HG03039 (cell line): ENCODE results near the gene WDR90.

Experiments
- ATAC-seq: cut with Tn5 transposase; IDR thresholded peaks from one replicate; pipeline ENCODE4 v1.9.1; 2021; ENCODE audit warnings: mild to moderate bottlenecking, moderate library complexity; ENCODE audit not compliant: unreplicated experiment

WDR90 gene

DNA sequence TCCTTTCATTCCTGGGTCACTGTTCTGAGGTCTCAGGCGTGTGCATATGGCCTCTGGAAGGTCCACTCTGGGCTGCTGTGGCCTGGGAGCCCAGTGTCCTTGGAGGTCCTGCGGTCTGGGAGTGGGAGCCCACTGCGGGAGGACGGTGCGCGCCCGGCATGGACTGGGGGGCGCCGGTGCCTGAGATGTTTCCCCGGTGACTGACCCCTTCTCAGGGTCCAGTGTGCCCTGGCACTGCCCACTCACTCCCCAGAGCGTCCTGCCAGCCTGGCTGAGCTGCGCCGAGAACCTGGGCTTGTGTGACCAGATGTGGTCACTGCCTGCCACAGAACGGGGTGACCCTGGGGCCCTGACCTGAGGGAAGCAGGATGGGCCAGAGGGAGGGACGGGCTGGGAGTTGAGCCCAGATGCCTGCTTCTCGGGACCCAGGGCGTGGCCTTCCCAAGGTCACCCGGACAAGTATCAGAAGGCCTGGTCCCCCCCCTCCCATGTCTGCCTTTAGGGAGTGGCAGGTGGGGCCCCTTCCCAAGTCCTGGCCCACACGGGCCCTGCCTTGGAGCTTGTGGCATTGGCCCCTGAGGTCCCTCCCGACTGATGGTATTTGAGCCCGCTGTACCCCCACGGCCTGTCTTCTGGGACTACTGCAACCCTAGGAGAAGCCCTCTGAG lies 25.2 kb downstream of the WDR90 start:
- no peak for ATAC-seq

GRCh38 chr16:674968-675883 lies 26.1 kb downstream of the WDR90 start, which contains the start of gene RHBDL1:
Gene RHBDL1, plus strand, starts transcription at chr16:675671. Its CDS starts 120 bp downstream, at chr16:675791.
- ATAC-seq: no peak

DNA sequence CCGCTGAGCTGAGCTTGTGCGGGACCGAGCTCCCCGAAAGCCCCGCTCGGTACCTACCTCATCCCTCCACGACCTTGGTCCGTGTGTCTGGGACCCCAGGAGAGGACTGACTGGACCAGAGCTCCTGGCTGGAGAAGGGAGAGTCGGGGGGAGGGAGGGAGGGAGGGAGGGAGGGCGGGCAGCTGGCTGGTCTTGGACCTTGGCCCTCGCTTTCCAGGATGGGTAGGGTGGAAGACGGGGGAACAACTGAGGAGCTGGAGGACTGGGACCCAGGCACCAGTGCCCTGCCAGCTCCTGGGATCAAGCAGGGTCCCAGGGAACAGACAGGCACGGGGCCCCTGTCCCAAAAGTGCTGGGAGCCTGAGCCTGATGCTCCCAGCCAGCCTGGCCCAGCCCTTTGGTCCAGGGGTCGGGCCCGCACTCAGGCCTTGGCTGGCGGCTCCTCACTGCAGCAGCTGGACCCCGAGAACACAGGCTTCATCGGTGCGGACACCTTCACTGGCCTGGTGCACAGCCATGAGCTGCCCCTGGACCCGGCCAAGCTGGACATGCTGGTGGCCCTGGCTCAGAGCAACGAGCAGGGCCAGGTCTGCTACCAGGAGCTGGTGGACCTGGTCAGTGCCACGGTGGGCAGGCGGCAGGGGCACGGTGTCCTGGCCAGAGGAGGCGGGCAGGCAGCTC lies 26.9 kb downstream of the WDR90 start:
- ATAC-seq: no peak

GRCh38 chr16:676565-676902 lies 27.4 kb downstream of the WDR90 start:
- no peak for ATAC-seq

GRCh38 chr16:676913-677312 lies 27.7 kb downstream of the WDR90 start:
- no peak for ATAC-seq

- ATAC-seq: no peak
Observed at GRCh38 chr16:677316-678190, 28.4 kb downstream of the WDR90 start.

DNA sequence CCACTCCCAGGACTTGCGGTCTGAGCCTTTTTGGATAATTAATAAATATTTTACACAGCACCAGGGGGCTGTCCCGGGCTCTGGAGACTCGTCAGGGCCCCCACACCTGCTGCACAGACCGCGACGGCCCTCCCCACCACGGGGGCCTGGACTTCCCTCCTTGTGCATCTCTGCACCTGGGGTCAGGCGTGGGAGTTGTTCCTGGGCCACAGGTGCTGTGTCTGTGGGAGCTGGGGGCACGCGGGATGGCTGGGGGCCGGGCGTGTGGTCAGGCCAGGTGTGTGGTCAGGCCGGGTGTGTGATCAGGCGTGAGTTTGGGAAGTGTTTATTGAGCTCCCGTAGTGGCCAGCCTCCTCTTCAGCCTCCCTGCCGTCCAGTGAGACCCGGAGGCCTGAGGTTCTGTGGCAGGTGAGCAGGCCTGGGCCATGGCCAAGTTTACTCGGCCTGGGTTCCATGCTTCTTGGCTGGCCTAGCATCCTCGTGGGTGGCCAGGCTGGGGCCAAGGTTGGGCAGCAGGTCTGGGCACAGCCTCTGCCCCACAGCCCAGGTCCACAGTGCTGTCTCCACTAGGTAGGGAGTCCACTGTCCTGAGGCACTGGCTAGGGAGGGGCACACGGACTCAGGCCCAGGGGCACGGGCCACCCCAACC lies 29.2 kb downstream of the WDR90 start:
- ATAC-seq: no peak

GRCh38 chr16:678858-679813 lies 30.0 kb downstream of the WDR90 start:
- no peak for ATAC-seq

GRCh38 chr16:679814-680624 lies 30.9 kb downstream of the WDR90 start, which contains the start of gene STUB1:
Gene STUB1, plus strand, starts transcription at chr16:680410. Its CDS starts 116 bp downstream, at chr16:680526.
- ATAC-seq: peak; percentile 33

DNA sequence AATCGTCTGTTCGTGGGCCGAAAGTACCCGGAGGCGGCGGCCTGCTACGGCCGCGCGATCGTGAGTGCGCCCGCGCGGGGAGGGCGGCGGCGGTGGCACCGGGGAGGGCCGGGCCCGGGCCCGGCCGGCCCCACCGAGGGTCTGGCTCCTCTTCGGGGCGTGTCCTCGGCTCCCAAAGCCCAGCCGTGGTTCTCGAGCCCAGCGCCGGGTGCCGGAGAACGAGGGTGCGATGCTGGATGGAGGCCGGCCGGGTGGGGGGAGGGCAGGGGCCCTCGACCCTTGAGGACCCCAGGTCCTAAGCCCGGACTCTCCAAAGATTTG lies 31.4 kb downstream of the WDR90 start:
- no peak for ATAC-seq

- ATAC-seq: no peak
Observed at GRCh38 chr16:680967-681745, 32.0 kb downstream of the WDR90 start.

GRCh38 chr16:681746-682427 lies 32.7 kb downstream of the WDR90 start:
- no peak for ATAC-seq

DNA sequence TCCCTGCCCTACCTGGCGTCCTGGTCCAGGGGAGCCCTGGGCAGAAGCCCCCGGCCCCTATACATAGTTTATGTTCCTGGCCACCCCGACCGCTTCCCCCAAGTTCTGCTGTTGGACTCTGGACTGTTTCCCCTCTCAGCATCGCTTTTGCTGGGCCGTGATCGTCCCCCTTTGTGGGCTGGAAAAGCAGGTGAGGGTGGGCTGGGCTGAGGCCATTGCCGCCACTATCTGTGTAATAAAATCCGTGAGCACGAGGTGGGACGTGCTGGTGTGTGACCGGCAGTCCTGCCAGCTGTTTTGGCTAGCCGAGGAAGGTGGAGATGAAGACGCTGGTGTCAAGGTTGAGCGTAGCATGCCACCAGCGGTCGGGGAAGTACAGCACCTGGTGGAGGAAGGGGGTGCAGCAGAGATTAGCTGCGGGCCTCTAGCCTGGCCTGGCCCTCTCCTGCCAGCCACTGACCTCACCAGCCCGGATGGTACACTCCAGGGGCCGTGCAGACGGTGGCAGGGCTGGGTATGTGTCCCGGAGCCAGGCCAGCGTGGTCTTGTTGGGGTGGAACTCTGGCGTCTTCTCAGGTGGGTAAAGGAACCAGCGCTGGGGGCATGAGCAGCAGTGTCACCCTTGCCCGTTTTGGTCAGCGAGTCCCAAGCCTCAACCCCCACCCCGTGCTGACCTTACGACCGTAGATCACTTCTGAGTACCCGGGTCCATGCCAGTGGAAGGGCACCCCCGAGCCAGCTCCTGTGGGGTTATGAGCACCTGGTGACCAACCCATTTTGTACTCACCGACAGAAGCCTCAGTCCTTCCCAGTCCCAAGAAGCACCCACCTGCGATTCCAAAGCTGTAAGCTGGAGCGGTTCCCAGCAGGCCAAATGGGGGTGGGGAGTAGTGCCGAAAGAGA lies 33.6 kb downstream of the WDR90 start:
- no peak for ATAC-seq

DNA sequence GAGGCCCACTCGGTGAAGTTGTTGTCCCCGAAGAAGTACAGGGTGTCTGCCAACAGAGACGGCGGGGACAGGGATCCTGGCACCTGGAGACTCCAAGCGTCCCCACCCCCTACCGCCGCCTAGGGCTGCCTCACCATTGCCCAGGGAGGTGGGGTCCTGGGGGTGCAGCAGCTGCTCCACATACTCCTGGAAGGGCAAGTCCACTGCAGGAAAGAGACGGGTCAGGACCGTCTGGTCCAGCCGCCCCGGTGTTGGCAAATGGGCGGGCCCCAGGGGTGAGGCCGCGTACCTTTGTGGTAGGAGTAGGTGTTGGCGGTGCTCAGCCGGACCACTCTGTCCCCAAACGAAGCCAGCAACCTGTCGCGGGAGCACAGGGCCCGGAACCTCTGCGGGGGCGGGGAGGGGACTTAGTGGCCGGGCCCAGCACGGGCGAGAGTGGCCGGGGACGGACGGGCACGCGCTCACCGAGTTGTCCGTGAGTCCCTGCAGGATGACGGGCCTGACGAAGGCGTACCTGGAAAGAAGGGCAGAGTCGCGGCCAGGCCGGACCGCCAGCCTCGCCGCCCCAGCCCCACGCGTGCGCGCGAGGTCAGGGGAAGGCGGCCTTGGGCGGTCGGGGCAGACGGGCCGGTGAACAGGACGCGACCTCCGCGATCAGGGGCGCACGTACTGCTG lies 34.4 kb downstream of the WDR90 start:
- peak; percentile 1 for ATAC-seq

DNA sequence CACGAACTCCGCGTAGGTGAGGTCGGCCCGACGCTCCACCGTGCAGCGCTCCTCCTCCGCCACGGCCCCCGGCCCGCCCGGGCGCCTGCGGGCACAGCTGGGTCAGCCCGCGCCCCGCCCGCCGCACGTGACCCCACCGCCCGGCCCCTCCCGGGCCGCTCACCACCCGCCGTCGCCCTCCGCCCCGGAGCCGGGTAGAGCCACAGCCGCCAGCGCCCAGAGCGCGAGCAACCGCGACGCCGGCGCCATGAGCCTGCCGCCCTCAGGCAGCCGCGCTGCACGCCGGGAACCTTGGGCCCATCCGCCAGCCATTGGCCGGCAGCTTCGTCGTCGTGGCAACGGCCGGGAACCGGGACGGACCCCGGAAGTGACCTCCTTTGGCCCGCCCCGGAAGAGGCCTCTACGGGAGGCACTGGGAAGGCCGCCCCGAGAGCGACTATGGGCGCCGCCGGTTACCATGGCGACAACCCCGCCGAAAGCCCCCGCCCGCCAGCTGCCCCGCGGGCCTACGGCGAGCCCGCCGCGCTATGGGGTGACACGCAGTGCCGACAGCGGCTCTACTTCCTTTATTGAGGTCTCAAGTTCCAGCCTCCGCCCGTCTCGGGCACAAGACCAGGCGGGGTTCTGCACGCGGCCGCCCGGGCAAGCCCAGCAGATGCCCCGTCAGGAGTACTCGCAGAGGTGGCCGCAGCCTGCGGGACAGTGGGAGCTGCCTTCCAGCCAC lies 35.1 kb downstream of the WDR90 start, which contains the start of gene JMJD8:
Gene JMJD8 (minus strand): TSS at position 264 of the 724 bp plus-strand sequence. CDS start 15 bp downstream, at position 249.
- ATAC-seq: peak; percentile 51
